B cell (primary cell): ENCODE data around the gene ADAP1. TPM values are rescaled to one million over a fixed set of nuclear protein-coding genes. Genes with fewer than 3 reads are reported as not detected.

ENCODE experiments used
- ATAC-seq: fragments of 200-7000 bp; cut with Tn5 transposase; one replicate; pipeline ENCODE4 v1.10.0; 2021; ENCODE audit warnings: low read depth, mild to moderate bottlenecking, moderate number of reproducible peaks, moderate library complexity
- CTCF ChIA-PET: fragments of 350-600 bp; sonication (Branson Sonifier 250); formaldehyde crosslinking; loops from one replicate; lab custom pipeline; 2021; ENCODE audit warnings: antibody characterized with exemption, inconsistent platforms; lab: Charles Lee
- POLR2A ChIA-PET: fragments of 350-600 bp; sonication (Branson Sonifier 250); formaldehyde crosslinking; loops from one replicate; lab custom pipeline; 2021; ENCODE audit warnings: antibody characterized with exemption; lab: Charles Lee
- DNase-seq: peaks from one replicate; pipeline ENCODE4 v3.0.0; 2013
- H2AFZ ChIP-seq: 2 replicates; pipeline ENCODE4 v1.6.1; 2012; ENCODE audit warnings: mild to moderate bottlenecking, low read depth, low read length; ENCODE audit not compliant: insufficient read depth, poor library complexity, severe bottlenecking
- H3K27ac ChIP-seq, 2 donors: 1 replicate in 1 of 2; 2 replicates in 1 of 2; pipeline ENCODE4 v1.5.1; 2012 to 2013; ENCODE audit warnings: low read length in 2 of 2, mild to moderate bottlenecking in 2 of 2, moderate library complexity in 1 of 2
- H3K27me3 ChIP-seq, 4 experiments: fragments of 200-600 bp in 1 of 4; sonication (generic) in 1 of 4; replicated peaks in 1 of 4; 1 replicate in 2 of 4; 2 replicates in 2 of 4; pipeline versions ENCODE4 v1.6.1 to v1.7.0; 2013 to 2016; ENCODE audit warnings: low read length in 3 of 4, mild to moderate bottlenecking in 2 of 4, mixed read lengths in 1 of 4, moderate library complexity in 1 of 4; ENCODE audit not compliant: insufficient read depth in 4 of 4, control insufficient read depth in 3 of 4; ENCODE audit errors: control extremely low read depth in 1 of 4
- H3K36me3 ChIP-seq, 2 experiments: replicated peaks in 1 of 2; 1 replicate in 1 of 2; 2 replicates in 1 of 2; pipeline versions ENCODE4 v1.6.1 to v1.7.1; 2013; ENCODE audit warnings: low read length in 1 of 2; ENCODE audit not compliant: insufficient read depth in 2 of 2, control insufficient read depth in 1 of 2; ENCODE audit errors: control extremely low read depth in 1 of 2, extremely low read depth in 1 of 2
- H3K4me1 ChIP-seq, 2 donors: fragments of 200-600 bp in 1 of 2; sonication (generic) in 1 of 2; 1 replicate in 1 of 2; 2 replicates in 1 of 2; pipeline versions ENCODE4 v1.5.1 to v1.6.1; 2013 to 2017; ENCODE audit warnings: low read length in 2 of 2; ENCODE audit not compliant: control insufficient read depth in 2 of 2, insufficient read depth in 2 of 2
- H3K4me2 ChIP-seq: replicated peaks from 2 replicates; pipeline ENCODE3; 2012; ENCODE audit warnings: mild to moderate bottlenecking, low read depth, low read length; ENCODE audit not compliant: poor library complexity, severe bottlenecking
- H3K4me3 ChIP-seq, 5 experiments: fragments of 200-600 bp in 1 of 5; sonication (generic) in 1 of 5; 1 replicate in 3 of 5; 2 replicates in 2 of 5; pipeline versions ENCODE4 v1.5.1 to v1.7.0; 2011 to 2016; ENCODE audit warnings: low read length in 4 of 5, mild to moderate bottlenecking in 4 of 5, low read depth in 2 of 5, control low read depth in 1 of 5, moderate library complexity in 1 of 5; ENCODE audit not compliant: insufficient read depth in 1 of 5; ENCODE audit errors: control extremely low read depth in 1 of 5, extremely low read depth in 1 of 5
- H3K79me2 ChIP-seq: fragments of 200-600 bp; sonication (generic); one replicate; pipeline ENCODE4 v1.6.0; 2016; ENCODE audit warnings: low read length; ENCODE audit not compliant: control insufficient read depth, insufficient read depth
- H3K9ac ChIP-seq: fragments of 200-600 bp; sonication (generic); 2 replicates; pipeline ENCODE4 v1.6.1; 2017; ENCODE audit warnings: mild to moderate bottlenecking, low read length, moderate library complexity
- H3K9me3 ChIP-seq, 3 donors: one replicate each; pipeline versions ENCODE4 v1.6.1 to v1.7.1; 2013; ENCODE audit warnings: low read length in 2 of 3; ENCODE audit not compliant: control insufficient read depth in 2 of 3, insufficient read depth in 1 of 3; ENCODE audit errors: control extremely low read depth in 1 of 3
- H4K20me1 ChIP-seq: 2 replicates; pipeline ENCODE4 v1.6.0; 2012; ENCODE audit warnings: mild to moderate bottlenecking, low read length; ENCODE audit not compliant: insufficient read depth, control insufficient read depth, poor library complexity, severe bottlenecking
- H3K27ac Mint-ChIP-seq: one replicate; pipeline ENCODE4 v1.8.0; 2021; ENCODE audit warnings: mixed read lengths
- H3K27me3 Mint-ChIP-seq: one replicate; pipeline ENCODE4 v1.8.0; 2021; ENCODE audit warnings: mixed read lengths
- H3K4me1 Mint-ChIP-seq: one replicate; pipeline ENCODE4 v1.8.0; 2021; ENCODE audit warnings: mixed read lengths
- H3K4me3 Mint-ChIP-seq: one replicate; pipeline ENCODE4 v1.8.0; 2021; ENCODE audit warnings: mixed read lengths
- H3K9me3 Mint-ChIP-seq: one replicate; pipeline ENCODE4 v1.8.0; 2022; ENCODE audit warnings: mixed read lengths; ENCODE audit not compliant: insufficient read depth
- CTCF ChIP-seq: fragments of 200-600 bp; IDR thresholded peaks from one replicate; pipeline ENCODE4 v1.8.0; 2022; ENCODE audit warnings: antibody characterized with exemption, mild to moderate bottlenecking
- EZH2 ChIP-seq: IDR thresholded peaks from 2 replicates; pipeline ENCODE4 v1.6.1; 2012; ENCODE audit warnings: borderline replicate concordance, low read depth, mild to moderate bottlenecking, moderate library complexity, low read length; ENCODE audit not compliant: insufficient read depth, poor library complexity, severe bottlenecking
- WGBS: methylation state at CpG from one replicate; pipeline ENCODE4 v1.1.5; 2013; ENCODE audit warnings: missing lambda C conversion rate; ENCODE audit not compliant: insufficient coverage; 5-methylcytosine and 5-hydroxymethylcytosine counted together
- intact Hi-C: fragments of 100-400 bp; cut with micrococcal nuclease; formaldehyde crosslinking; loops from one replicate; pipeline ENCODE4 v1.10.0; 2022
- polyA plus RNA-seq: library from polyadenylated mRNA; depleted of rRNA; stranded (reverse); fragments of >200 nt; gene quantifications from 2 replicates; pipeline ENCODE4 v1.2.3, GENCODE V29; 2012
- total RNA-seq, 2 donors: library from RNA; stranded (reverse); fragments of 120-200 nt in 1 of 2; gene quantifications; 1 replicate in 1 of 2; 2 replicates in 1 of 2; pipeline versions ENCODE4 v1.2.3 to v1.2.4, GENCODE V29; 2013 to 2022

Gene ADAP1
- total and polyA plus RNA-seq, 2 donors (not counting 1 experiment from before 2014, with no cell fraction given), result 10.8 to 12.9 TPM

DNA sequence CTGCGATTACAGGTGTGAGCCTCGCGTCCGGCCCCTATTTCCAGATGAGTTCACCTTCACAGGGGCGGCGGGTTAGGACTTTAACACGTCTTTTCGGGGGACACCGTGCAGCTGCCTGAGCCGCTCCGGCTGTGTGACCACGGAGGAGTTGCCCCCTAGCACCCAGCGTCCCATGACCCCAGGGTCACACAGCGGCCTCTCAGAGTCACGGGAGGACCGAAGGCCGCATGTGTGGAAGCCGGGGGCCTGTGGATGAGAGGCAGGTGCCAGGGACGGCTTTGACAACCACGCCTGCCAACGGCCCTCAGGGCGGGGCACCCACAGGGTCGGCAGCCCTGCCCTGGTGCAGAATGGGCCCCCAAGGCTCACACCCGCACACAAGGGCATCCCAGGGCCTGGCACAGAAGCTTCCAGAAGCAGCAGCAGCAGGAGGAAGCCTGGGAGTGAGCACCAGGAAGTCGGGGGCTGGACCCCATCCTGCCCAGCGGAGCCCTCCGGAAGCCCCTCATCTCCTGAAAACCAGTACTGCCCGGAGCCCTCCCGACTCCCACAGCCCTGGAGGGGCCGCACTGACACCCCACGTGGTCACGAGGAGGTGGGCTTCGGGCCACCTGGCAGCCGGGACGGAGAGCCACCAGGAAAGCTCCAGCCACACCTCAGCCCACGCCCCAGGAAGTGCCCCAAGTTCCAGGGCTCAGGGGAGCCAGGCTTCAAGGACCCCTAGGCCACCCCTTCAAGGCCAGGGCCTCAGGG, 32.7 kb downstream of the ADAP1 start:
- peak overlapping the region; percentile 53 for H3K27ac Mint-ChIP-seq
- peaks cover 30 to 51% of the 10 kb centered on the region in 2 donors for H3K4me1 ChIP-seq

More for the DNA sequence above, 32.7 kb downstream of the ADAP1 start:
- Histone ChIP-seq H3K79me2 (no peaks in the 10 kb centered on the region), H3K27me3 (no peaks in the 10 kb centered on the region), H3K4me2 (peak overlapping the region; percentile 97), H4K20me1 (no peaks in the 10 kb centered on the region), H3K36me3 (no peaks in the 10 kb centered on the region), H3K9me3 (peaks cover 0 to 4% (median 0%) of the 10 kb centered on the region in 3 donors), H3K27ac (peak overlapping the region; percentile 22 to 43), H3K9ac (peak overlapping the region; percentile 72), H2AFZ (peak overlapping the region; percentile 61), H3K4me3 (peak overlapping the region in 4 of 5 experiments; percentile 31 to 55 (median 33))
- CTCF ChIA-PET, result interaction anchor here (1.4 to 3.1 kb wide), 3 partner anchors 11 to 254 kb away, joined by 4 to 14 read pairs (median 5); no protein-coding TSS in a partner anchor
- H3K27me3 Mint-ChIP-seq, result no peaks in the 10 kb centered on the region
- H3K4me3 Mint-ChIP-seq, result peak overlapping the region; percentile 49
- DNase-seq, result no peak
- H3K9me3 Mint-ChIP-seq, result no peaks in the 10 kb centered on the region
- no peak for ATAC-seq
- intact Hi-C loops, result loop anchor here (5.0 kb wide), 1 partner anchor 101 kb away; no protein-coding TSS in a partner anchor
- WGBS, result 55% methylated on average over 33 of the region's 36 CpGs
- POLR2A ChIA-PET, result interaction anchor here (0.6 kb wide), 1 partner anchor 11 kb away, joined by 3 read pairs; no protein-coding TSS in a partner anchor
- TF ChIP-seq CTCF, result no peak
- no peak for TF ChIP-seq EZH2
- H3K4me1 Mint-ChIP-seq, result peaks cover 31% of the 10 kb centered on the region
